Mesangial cell (primary cell): ENCODE measurements around the gene SORL1. TPM values are rescaled to one million over a fixed set of nuclear protein-coding genes. Genes with fewer than 3 reads are reported as not detected.

ENCODE experiments used
- total RNA-seq: library from RNA; depleted of rRNA; stranded (reverse); fragments of >200 nt; gene quantifications from 2 replicates; pipeline ENCODE4 v1.2.3, GENCODE V29; 2015

Gene SORL1, protein sequence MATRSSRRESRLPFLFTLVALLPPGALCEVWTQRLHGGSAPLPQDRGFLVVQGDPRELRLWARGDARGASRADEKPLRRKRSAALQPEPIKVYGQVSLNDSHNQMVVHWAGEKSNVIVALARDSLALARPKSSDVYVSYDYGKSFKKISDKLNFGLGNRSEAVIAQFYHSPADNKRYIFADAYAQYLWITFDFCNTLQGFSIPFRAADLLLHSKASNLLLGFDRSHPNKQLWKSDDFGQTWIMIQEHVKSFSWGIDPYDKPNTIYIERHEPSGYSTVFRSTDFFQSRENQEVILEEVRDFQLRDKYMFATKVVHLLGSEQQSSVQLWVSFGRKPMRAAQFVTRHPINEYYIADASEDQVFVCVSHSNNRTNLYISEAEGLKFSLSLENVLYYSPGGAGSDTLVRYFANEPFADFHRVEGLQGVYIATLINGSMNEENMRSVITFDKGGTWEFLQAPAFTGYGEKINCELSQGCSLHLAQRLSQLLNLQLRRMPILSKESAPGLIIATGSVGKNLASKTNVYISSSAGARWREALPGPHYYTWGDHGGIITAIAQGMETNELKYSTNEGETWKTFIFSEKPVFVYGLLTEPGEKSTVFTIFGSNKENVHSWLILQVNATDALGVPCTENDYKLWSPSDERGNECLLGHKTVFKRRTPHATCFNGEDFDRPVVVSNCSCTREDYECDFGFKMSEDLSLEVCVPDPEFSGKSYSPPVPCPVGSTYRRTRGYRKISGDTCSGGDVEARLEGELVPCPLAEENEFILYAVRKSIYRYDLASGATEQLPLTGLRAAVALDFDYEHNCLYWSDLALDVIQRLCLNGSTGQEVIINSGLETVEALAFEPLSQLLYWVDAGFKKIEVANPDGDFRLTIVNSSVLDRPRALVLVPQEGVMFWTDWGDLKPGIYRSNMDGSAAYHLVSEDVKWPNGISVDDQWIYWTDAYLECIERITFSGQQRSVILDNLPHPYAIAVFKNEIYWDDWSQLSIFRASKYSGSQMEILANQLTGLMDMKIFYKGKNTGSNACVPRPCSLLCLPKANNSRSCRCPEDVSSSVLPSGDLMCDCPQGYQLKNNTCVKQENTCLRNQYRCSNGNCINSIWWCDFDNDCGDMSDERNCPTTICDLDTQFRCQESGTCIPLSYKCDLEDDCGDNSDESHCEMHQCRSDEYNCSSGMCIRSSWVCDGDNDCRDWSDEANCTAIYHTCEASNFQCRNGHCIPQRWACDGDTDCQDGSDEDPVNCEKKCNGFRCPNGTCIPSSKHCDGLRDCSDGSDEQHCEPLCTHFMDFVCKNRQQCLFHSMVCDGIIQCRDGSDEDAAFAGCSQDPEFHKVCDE (N-terminal part only)
- 1.5 and 8.0 TPM in 2 replicates for total RNA-seq

DNA sequence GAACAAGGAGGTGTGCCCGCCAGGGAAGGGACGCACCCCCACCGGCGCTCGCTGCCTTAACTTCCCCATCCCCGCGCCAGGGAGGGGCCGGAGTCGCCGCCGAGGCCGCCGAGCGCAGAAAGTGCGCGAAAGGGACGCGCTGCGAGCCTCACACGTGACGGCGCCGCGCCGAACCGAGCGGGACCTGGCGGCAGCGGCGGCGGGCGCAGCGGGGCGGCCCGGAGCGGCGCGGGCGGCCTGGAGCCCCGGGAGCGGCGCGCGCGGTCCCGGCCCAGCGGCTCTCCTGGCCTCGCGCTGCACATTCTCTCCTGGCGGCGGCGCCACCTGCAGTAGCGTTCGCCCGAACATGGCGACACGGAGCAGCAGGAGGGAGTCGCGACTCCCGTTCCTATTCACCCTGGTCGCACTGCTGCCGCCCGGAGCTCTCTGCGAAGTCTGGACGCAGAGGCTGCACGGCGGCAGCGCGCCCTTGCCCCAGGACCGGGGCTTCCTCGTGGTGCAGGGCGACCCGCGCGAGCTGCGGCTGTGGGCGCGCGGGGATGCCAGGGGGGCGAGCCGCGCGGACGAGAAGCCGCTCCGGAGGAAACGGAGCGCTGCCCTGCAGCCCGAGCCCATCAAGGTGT is at the start of gene SORL1:
Gene SORL1 (plus strand): TSS at position 329 of the 623 bp plus-strand sequence. CDS start 18 bp downstream, at position 347.

DNA sequence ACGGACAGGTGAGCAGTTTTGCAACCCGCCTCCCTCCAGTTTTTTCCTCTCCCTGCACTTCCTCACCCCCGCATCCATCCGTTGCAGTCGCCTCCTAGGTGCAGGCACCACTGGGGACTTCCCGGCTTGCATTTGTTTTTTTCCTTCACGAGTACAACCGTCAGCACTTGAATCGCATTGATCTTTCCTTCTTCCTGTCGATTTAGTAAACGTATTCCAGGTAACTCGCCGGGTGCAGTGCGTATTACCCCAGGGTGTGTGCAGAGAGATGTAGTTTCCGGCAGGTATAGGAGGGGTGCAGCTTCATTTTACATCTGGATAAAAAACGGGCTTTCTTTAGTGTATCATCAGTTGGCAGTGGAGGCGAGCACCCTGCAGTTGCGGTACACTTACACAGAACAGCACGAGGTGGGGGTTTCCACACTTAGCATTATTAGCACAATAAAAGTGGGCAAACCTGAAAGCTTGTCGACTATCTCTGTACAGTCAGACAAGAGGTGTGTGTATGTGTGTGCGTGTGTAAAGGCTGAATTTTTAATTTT is 566 bp downstream of the SORL1 start, which contains the start of gene SORL1-AS1:
Gene SORL1-AS1 (minus strand): TSS at position 359 of the 542 bp plus-strand sequence.

Other genes starting within 250 kb of the SORL1 start
- 20.5 and 21.8 TPM in 2 replicates for gene SC5D, start 159.5 kb upstream of the SORL1 start, total RNA-seq